Naive thymus-derived CD8-positive, alpha-beta T cell (primary cell): ENCODE measurements around the gene TXNRD1. TPM values are rescaled to one million over a fixed set of nuclear protein-coding genes. Genes with fewer than 3 reads are reported as not detected.

Experiments
- ATAC-seq, 2 donors: fragments of 150-1000 bp; cut with Tn5 transposase in 1 of 2; sonication (Bioruptor Pico), chemical (Tn5 transposase) in 1 of 2; 1 replicate in 1 of 2; 2 replicates in 1 of 2; pipeline ENCODE4 v1.10.0; 2021; ENCODE audit warnings: mild to moderate bottlenecking in 2 of 2, moderate library complexity in 2 of 2
- POLR2A ChIA-PET: fragments of 350-600 bp; sonication (Branson Sonifier 250); formaldehyde crosslinking; loops from one replicate; lab custom pipeline; 2021; ENCODE audit warnings: antibody characterized with exemption; lab: Charles Lee
- DNase-seq, 10 donors: peaks; one replicate each; pipeline versions ENCODE4 v3.0.0 to v3.0.0-alpha.2; 2020 to 2022
- H3K27ac Mint-ChIP-seq, 10 donors: one replicate each; pipeline ENCODE4 v1.8.0; 2020 to 2022; ENCODE audit warnings: mild to moderate bottlenecking in 10 of 10, mixed read lengths in 10 of 10, moderate library complexity in 4 of 10, inconsistent platforms in 1 of 10
- H3K27me3 Mint-ChIP-seq, 5 donors: one replicate each; pipeline ENCODE4 v1.8.0; 2021 to 2022; ENCODE audit warnings: mixed read lengths in 5 of 5
- H3K36me3 Mint-ChIP-seq, 3 donors: one replicate each; pipeline ENCODE4 v1.8.0; 2020 to 2022; ENCODE audit warnings: mixed read lengths in 3 of 3, mild to moderate bottlenecking in 2 of 3, inconsistent platforms in 1 of 3
- H3K4me1 Mint-ChIP-seq, 4 donors: one replicate each; pipeline ENCODE4 v1.8.0; 2021 to 2022; ENCODE audit warnings: mixed read lengths in 4 of 4
- H3K4me3 Mint-ChIP-seq, 10 donors: one replicate each; pipeline ENCODE4 v1.8.0; 2020 to 2022; ENCODE audit warnings: mild to moderate bottlenecking in 10 of 10, mixed read lengths in 10 of 10, moderate library complexity in 6 of 10, inconsistent platforms in 1 of 10
- H3K9me3 Mint-ChIP-seq, 9 donors: one replicate each; pipeline ENCODE4 v1.8.0; 2020 to 2022; ENCODE audit warnings: mixed read lengths in 9 of 9, mild to moderate bottlenecking in 3 of 9, inconsistent platforms in 1 of 9, moderate library complexity in 1 of 9
- polyA plus RNA-seq, 3 donors: library from polyadenylated mRNA; unstranded; fragments of 300-500 nt; fragmentation: Illumina TruSeq; gene quantifications; one replicate each; pipeline ENCODE4 v1.2.3, GENCODE V29; 2021
- total RNA-seq, 8 experiments: library from RNA in 2 of 8; stranded (reverse) in 2 of 8; gene quantifications; one replicate each; pipeline ENCODE4 v1.2.3 and lab custom pipeline; 2021 to 2026

Gene TXNRD1
- total and polyA plus RNA-seq, 5 experiments from 2014 or later: 18.7 to 102 (median 29.6) TPM

- ATAC-seq: peak in 1 of 2 donors; percentile 47
- H3K36me3 Mint-ChIP-seq: peaks cover 0 to 2% (median 0%) of the 10 kb centered on the region in 3 donors
- H3K4me1 Mint-ChIP-seq: peaks cover 6 to 12% (median 8%) of the 10 kb centered on the region in 4 donors
- H3K4me3 Mint-ChIP-seq: peak overlapping the region in 9 of 10 donors; percentile 16 to 76 (median 43)
- POLR2A ChIA-PET: interaction anchor here (0.5 to 1.8 kb wide), 4 partner anchors 11 to 55 kb away, joined by 4 to 7 read pairs (median 4); no protein-coding TSS in a partner anchor
- H3K9me3 Mint-ChIP-seq: no peaks in the 10 kb centered on the region
- DNase-seq: no peak
- H3K27ac Mint-ChIP-seq: peak overlapping the region in 4 of 10 donors; percentile 49 to 61 (median 60)
- peaks cover under 1 to 8% (median 5%) of the 10 kb centered on the region in 5 donors for H3K27me3 Mint-ChIP-seq
Observed at GRCh38 chr12:104276273-104277131, 60.9 kb downstream of the TXNRD1 start.

- Mint-ChIP-seq H3K4me1 (peaks cover 4 to 12% (median 8%) of the 10 kb centered on the region in 4 donors), H3K4me3 (no peak overlapping the region), H3K36me3 (peaks cover 0 to 2% (median 0%) of the 10 kb centered on the region in 3 donors), H3K9me3 (no peaks in the 10 kb centered on the region), H3K27ac (no peak overlapping the region), H3K27me3 (peaks cover 3 to 12% (median 8%) of the 10 kb centered on the region in 5 donors)
- POLR2A ChIA-PET: no interaction called here
- DNase-seq (no peak), ATAC-seq (no peak)
Observed at GRCh38 chr12:104279164-104279563, 63.6 kb downstream of the TXNRD1 start.

GRCh38 chr12:104280111-104280510, 64.5 kb downstream of the TXNRD1 start:
- peaks cover 4 to 12% (median 8%) of the 10 kb centered on the region in 4 donors for H3K4me1 Mint-ChIP-seq
- H3K27ac Mint-ChIP-seq: peak overlapping the region in 1 of 10 donors; percentile 0
- peaks cover 0 to 2% (median 0%) of the 10 kb centered on the region in 3 donors for H3K36me3 Mint-ChIP-seq
- no peak for ATAC-seq
- no peak overlapping the region for H3K4me3 Mint-ChIP-seq
- peaks cover 3 to 12% (median 8%) of the 10 kb centered on the region in 5 donors for H3K27me3 Mint-ChIP-seq
- no peaks in the 10 kb centered on the region for H3K9me3 Mint-ChIP-seq
- no peak for DNase-seq
- POLR2A ChIA-PET: interaction anchor here (0.6 kb wide), 1 partner anchor 9 kb away, joined by 3 read pairs; no protein-coding TSS in a partner anchor

- no peak for DNase-seq
- H3K27me3 Mint-ChIP-seq: peaks cover 3 to 12% (median 8%) of the 10 kb centered on the region in 5 donors
- H3K4me1 Mint-ChIP-seq: peaks cover 2 to 14% (median 6%) of the 10 kb centered on the region in 4 donors
- no peak overlapping the region for H3K4me3 Mint-ChIP-seq
- POLR2A ChIA-PET: no interaction called here
- H3K9me3 Mint-ChIP-seq: no peaks in the 10 kb centered on the region
- ATAC-seq: no peak
- H3K36me3 Mint-ChIP-seq: peaks cover 0 to 2% (median 0%) of the 10 kb centered on the region in 3 donors
- no peak overlapping the region for H3K27ac Mint-ChIP-seq
Observed at GRCh38 chr12:104280717-104281458, 65.3 kb downstream of the TXNRD1 start.

- DNase-seq (no peak), ATAC-seq (no peak)
- peaks cover under 1 to 14% (median 5%) of the 10 kb centered on the region in 4 donors for H3K4me1 Mint-ChIP-seq
- peaks cover 0 to 2% (median 0%) of the 10 kb centered on the region in 3 donors for H3K36me3 Mint-ChIP-seq
- no peaks in the 10 kb centered on the region for H3K9me3 Mint-ChIP-seq
- H3K4me3 Mint-ChIP-seq: no peak overlapping the region
- POLR2A ChIA-PET: no interaction called here
- no peak overlapping the region for H3K27ac Mint-ChIP-seq
- H3K27me3 Mint-ChIP-seq: peaks cover 3 to 12% (median 8%) of the 10 kb centered on the region in 5 donors
Observed at GRCh38 chr12:104281636-104282035, 66.1 kb downstream of the TXNRD1 start.

- peaks cover 6 to 16% (median 9%) of the 10 kb centered on the region in 4 donors for H3K4me1 Mint-ChIP-seq
- peaks cover 0 to 2% (median 0%) of the 10 kb centered on the region in 3 donors for H3K36me3 Mint-ChIP-seq
- ATAC-seq (no peak), DNase-seq (no peak)
- H3K9me3 Mint-ChIP-seq: no peaks in the 10 kb centered on the region
- no peak overlapping the region for H3K27ac Mint-ChIP-seq
- POLR2A ChIA-PET: no interaction called here
- H3K27me3 Mint-ChIP-seq: peaks cover 3 to 12% (median 8%) of the 10 kb centered on the region in 5 donors
- no peak overlapping the region for H3K4me3 Mint-ChIP-seq
Observed at GRCh38 chr12:104282109-104282508, 66.5 kb downstream of the TXNRD1 start.

- Mint-ChIP-seq H3K36me3 (no peaks in the 10 kb centered on the region), H3K4me3 (peak overlapping the region in 8 of 10 donors; percentile 96 to 99 (median 99)), H3K4me1 (peaks cover 17 to 40% (median 32%) of the 10 kb centered on the region in 4 donors), H3K27ac (peak overlapping the region in 9 of 10 donors; percentile 36 to 96 (median 94)), H3K9me3 (no peaks in the 10 kb centered on the region), H3K27me3 (peaks cover 2 to 12% (median 3%) of the 10 kb centered on the region in 5 donors)
- DNase-seq (no peak), ATAC-seq (no peak)
- POLR2A ChIA-PET: interaction anchor here (3.6 kb wide), 1 partner anchor 16 kb away, joined by 56 read pairs; the partner anchor contains the start of gene EID3
Observed at GRCh38 chr12:104285740-104286515, 70.3 kb downstream of the TXNRD1 start.

- H3K27me3 Mint-ChIP-seq: peaks cover 0 to 3% (median 0%) of the 10 kb centered on the region in 5 donors
- H3K9me3 Mint-ChIP-seq: no peaks in the 10 kb centered on the region
- POLR2A ChIA-PET: interaction anchor here (0.7 to 3.6 kb wide), 6 partner anchors 11 to 149 kb away, joined by 3 to 56 read pairs (median 6); partner anchors contain the start of genes EID3, NFYB and TXNRD1
- DNase-seq (peak; percentile 72 to 93 (median 86)), ATAC-seq (peak; percentile 86 to 88)
- H3K4me1 Mint-ChIP-seq: peaks cover 17 to 40% (median 32%) of the 10 kb centered on the region in 4 donors
- peak overlapping the region; percentile 94 to 99 (median 98) for H3K4me3 Mint-ChIP-seq
- peak overlapping the region; percentile 87 to 96 (median 95) for H3K27ac Mint-ChIP-seq
- peaks cover 0 to 4% (median 3%) of the 10 kb centered on the region in 3 donors for H3K36me3 Mint-ChIP-seq
Observed at GRCh38 chr12:104286516-104287482, 71.2 kb downstream of the TXNRD1 start.

- POLR2A ChIA-PET: interaction anchor here (0.6 to 3.6 kb wide), 10 partner anchors 9 to 359 kb away, joined by 3 to 56 read pairs (median 4); partner anchors contain the start of genes EID3, HSP90B1 and NFYB
- Mint-ChIP-seq H3K27me3 (no peaks in the 10 kb centered on the region), H3K4me1 (peaks cover 20 to 40% (median 38%) of the 10 kb centered on the region in 4 donors), H3K4me3 (peak overlapping the region; percentile 94 to 99 (median 98)), H3K9me3 (no peaks in the 10 kb centered on the region), H3K36me3 (peaks cover 0 to 22% (median 10%) of the 10 kb centered on the region in 3 donors), H3K27ac (peak overlapping the region; percentile 87 to 98 (median 96))
- ATAC-seq: peak; percentile 79 to 80
- peak; percentile 73 to 90 (median 83) for DNase-seq
Observed at GRCh38 chr12:104288635-104289274, 73.2 kb downstream of the TXNRD1 start.

- ATAC-seq (no peak), DNase-seq (no peak)
- no peak overlapping the region for H3K4me3 Mint-ChIP-seq
- peaks cover 0 to 35% (median 10%) of the 10 kb centered on the region in 3 donors for H3K36me3 Mint-ChIP-seq
- H3K9me3 Mint-ChIP-seq: no peaks in the 10 kb centered on the region
- no peaks in the 10 kb centered on the region for H3K27me3 Mint-ChIP-seq
- H3K4me1 Mint-ChIP-seq: peaks cover 22 to 48% (median 43%) of the 10 kb centered on the region in 4 donors
- no peak overlapping the region for H3K27ac Mint-ChIP-seq
- POLR2A ChIA-PET: interaction anchor here (1.2 kb wide), 1 partner anchor 13 kb away, joined by 3 read pairs; the partner anchor contains the start of gene EID3
Observed at GRCh38 chr12:104290320-104290719, 74.7 kb downstream of the TXNRD1 start.
